Pulmonary artery endothelial cell (primary cell): Measurements from ENCODE around the gene NDUFB4. TPM values are rescaled to one million over a fixed set of nuclear protein-coding genes. Genes with fewer than 3 reads are reported as not detected.

ENCODE experiments used
- DNase-seq: peaks from one replicate; pipeline ENCODE4 v3.0.0-alpha.2; 2011; ENCODE audit warnings: low read depth, low spot score
- total RNA-seq: library from RNA; depleted of rRNA; stranded (reverse); fragments of >200 nt; gene quantifications from 2 replicates; pipeline ENCODE4 v1.2.3, GENCODE V29; 2014

Gene NDUFB4
- total RNA-seq: 30.3 and 44.5 TPM in 2 replicates

- peak; percentile 95 for DNase-seq
Measured at GRCh38 chr3:120596116-120596852, at the start of gene NDUFB4. Gene NDUFB4 (plus strand): TSS chr3:120596336. CDS start chr3:120596360, 24 bp downstream.

DNA sequence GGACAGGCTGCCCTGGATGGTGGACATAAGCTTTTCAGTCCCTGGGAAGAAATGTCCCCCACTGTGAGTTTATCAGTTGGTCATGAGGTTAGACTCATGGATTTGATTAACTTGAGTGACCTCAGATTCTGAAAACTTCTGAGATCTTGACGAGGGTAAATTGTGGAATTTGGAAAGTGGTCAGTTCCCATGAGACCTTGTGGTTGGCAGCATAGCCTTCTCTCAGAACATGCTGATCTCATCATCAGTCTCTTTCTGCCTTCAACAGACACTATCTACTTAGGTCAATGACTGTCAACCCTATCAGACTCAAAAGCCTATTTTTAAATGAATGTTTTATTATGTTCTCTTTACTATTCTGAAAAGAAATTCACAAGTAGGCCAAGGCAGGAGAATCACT lies 45.6 kb upstream of the NDUFB4 start:
- no peak for DNase-seq

DNA sequence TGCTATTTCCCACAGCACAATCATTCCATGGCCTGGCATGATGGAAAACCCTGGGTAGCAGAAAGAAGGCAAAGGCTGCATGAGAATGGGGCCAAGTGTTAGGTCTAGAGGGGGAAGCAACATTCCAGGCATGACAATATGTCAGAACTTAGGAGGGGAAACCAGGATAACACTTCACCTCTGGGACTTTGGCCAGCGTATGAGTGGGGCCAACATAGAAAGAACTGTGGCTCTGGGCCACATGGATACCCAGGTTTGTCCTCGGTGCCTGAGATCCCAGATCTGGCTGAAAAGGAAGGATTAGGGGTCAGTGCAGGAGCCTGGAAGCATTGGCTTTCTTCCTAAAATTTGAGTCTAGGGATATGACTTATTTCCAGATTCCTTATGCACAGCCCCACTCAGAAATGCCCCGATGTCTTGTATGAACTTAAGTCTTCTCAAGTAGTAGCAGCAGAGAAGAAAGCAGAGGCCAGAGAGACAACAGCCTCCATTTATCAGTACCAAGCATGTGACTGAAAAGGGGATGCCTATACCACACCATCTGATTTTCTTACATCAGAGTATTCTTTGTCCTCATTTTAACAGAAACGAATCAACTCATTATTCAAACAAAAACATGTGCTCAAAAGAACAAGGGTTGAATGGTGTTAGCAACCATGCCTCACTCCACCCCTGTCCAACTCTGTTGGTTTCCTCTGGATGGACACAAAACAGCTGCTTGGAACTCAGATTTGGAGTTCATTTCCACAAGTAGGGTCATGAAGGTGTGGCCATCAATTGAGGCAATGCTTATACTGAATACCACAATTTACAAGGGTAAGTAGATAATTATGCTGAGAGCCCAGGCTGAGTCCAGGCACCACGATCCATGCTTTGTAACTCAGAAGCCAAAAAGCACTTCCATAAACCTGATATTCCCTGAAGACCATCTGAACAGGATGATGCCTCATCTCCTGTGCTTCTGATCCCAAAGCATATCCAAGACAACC lies 43.7 kb upstream of the NDUFB4 start:
- DNase-seq: no peak

- no peak for DNase-seq
Measured at GRCh38 chr3:120554812-120555606, 41.1 kb upstream of the NDUFB4 start.

- DNase-seq: no peak
Measured at GRCh38 chr3:120555657-120556509, 40.3 kb upstream of the NDUFB4 start.

GRCh38 chr3:120557115-120557514 lies 39.0 kb upstream of the NDUFB4 start:
- no peak for DNase-seq

GRCh38 chr3:120558771-120559241 lies 37.3 kb upstream of the NDUFB4 start:
- DNase-seq: peak; percentile 73

GRCh38 chr3:120559242-120560061 lies 36.7 kb upstream of the NDUFB4 start:
- no peak for DNase-seq

DNA sequence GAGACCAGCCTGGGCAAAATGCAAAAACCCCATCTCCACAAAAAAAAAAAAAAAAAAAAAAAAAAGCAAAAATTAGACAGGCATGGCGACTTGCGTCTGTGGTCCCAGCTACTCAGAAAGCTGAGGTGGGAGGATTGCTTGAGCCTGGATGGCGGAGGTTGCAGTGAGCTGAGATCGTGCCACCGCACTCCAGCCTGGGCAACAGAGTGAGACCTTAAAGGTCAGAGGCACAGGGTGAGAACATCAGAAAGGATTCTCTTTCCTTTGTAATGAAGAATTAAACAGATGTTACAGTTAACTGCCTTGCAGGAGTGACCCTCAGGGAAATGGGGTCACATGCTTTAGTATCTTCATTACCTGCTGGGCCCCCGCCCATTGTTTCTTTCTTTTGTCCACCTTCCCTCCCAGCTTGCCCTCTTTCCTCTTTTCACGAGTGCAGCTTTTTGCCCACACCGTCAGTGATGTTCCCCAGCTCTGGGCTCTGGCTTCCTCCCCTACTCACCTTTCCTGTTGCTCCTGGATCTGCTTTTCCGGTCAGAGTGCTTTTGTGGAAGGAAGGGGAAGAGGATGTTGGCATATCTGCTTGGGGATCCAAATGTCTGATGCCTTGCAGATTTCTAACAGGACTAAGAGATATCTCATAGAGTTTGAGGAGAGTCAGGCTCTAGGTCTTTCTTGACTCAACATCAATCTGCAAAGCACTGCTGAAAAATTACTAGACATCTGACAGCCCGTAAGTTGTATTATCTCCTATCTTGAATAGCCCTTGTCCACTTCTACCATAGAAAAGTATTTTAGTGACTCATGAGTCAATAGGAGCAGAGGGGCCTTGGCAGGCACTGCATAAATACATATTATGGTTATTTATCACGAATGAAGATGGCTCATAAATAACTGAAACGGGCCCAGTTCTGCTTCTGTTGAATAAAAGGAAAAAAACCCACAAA lies 35.6 kb upstream of the NDUFB4 start:
- DNase-seq: no peak

GRCh38 chr3:120561251-120562045 lies 34.7 kb upstream of the NDUFB4 start:
- no peak for DNase-seq

DNA sequence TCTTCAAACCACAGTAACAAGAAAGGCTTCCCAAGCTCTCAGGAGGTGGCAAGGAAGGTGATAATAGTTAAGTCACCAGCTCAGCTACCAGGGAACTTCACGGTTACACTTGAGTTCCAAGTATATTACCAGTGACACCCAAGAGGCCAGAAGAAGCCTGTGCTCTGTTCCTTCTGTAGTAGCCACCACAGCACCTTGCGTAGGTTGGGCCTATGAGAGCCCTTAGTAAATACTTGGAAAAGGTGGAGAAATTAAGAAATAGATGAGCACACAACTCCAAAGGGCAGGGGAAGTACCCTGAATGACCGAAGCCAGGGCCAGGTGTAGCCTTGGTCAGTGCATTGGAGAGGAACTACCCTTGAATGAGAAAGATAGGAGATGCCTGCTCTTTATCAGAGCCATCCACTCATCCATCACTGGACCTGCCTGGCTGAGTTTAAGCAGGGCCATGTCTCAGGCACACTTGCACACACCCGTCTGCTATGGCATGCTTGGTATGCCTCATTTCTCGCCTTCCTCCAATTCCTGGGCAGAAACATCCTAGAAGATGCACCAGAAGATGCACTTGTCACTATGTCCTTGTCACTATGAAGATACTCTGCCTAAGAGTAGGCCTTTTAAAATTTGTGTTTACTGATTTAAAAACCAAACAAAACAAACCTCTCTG lies 32.6 kb upstream of the NDUFB4 start:
- no peak for DNase-seq

DNA sequence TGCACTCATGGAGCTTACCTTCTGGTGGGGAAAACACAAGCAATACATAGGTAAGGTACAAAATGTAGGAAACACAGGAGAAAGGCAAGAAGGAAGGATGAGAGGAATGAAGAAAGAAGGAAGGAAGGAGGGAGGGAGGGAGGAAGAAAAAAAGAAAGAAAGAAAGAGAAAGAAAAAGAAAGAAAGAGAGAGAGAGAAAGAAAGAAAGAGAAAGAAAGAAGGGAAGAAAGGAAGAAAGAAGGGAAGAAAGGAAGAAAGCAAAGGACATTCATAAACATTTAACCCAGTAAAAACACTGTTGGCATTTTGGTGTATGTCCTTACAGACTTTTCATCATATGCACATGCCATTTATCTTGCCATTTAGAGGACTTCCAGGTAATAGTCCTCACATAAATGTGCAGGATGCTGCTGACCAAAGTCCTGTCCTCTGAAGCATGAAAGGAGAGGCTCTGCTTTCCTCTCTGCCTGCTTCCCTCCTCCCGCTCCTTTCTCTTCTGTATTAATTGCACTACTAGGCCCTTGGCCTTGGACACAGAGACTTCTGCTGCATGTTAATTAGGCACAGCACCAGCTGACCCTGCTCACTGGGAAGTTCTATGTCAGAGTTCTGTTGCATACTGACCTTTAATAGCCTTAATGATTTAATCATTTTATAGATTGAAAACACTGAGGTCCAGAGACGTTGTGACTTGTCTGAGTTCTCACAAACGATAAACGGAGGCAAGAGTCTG lies 29.7 kb upstream of the NDUFB4 start:
- DNase-seq: no peak

DNA sequence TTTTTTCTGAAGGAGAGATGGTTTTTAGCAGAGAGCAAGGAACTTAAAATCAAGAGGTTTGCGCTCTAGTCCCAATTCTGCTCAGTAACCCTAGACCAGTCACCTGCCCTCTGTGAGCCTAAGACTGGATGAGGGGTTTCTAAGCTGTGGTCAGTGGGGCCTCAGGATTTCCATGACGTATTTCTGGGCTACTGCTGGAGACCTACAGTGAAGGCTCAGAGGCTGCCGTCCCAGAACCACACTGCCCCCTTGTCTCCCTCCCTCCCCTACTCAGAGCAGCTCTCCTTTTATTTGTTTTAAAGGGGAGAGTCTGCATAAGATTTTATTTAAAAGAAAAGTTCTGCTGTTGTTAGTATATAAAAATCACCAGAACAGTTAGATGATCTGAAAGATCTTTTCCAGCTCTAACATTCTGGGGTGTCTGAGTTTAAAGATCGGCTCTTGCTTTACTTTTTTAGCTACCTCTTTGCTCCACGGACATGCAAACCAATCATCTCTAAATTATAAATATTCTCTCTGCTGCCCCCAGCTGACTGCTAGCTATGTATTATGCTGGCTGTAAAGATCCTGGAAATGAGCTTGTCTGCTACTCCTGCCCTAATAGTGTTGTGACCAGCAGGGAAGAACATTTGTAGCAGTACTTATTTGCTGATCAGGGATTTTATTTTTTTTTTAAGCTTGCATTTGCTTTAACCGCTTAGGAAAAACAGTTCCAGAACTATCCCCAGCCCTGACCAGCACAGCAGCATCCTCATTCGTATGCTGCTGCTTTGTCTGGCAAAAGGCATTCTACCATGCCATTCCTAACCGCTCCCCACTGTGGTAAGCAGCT lies 28.6 kb upstream of the NDUFB4 start:
- no peak for DNase-seq

DNA sequence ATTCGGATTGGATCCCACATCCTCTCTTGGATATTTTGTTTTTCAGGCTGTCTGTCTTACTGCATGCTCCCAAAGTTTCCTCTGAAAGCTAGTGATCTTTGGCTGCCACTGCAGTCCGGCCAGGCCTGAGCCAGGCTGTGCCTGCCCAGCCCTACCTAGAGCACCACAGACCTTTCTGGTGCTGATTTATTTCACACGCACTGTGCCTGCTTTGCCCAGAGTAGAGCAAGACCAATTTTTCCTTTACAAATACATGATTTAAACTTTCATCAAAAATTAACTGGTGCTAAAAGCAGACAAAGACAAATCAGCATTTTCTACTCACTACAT lies 28.0 kb upstream of the NDUFB4 start:
- DNase-seq: no peak

GRCh38 chr3:120568598-120568997 lies 27.5 kb upstream of the NDUFB4 start:
- no peak for DNase-seq
